Left renal cortex interstitium (tissue), 4 donors: Measurements from ENCODE around the gene PSKH1. TPM values are rescaled to one million over a fixed set of nuclear protein-coding genes. Genes with fewer than 3 reads are reported as not detected.
"Not testable (repeated sequence)": the region's sequence is repeated elsewhere in the genome, so short reads cannot be mapped to it uniquely, and the experiment has no call there.

Source experiments
- DNase-seq, 4 donors: peaks; one replicate each; pipeline ENCODE4 v3.0.0-alpha.2; 2013; ENCODE audit warnings: low read depth in 4 of 4, low spot score in 2 of 4, missing footprints in 1 of 4
- polyA plus RNA-seq, 4 donors: library from polyadenylated mRNA; unstranded; fragments of 120-200 nt; gene quantifications; one replicate each; pipeline ENCODE4 v1.2.1, GENCODE V29; 2013; ENCODE audit not compliant: insufficient read length in 4 of 4

Gene PSKH1
- polyA plus RNA-seq, 4 donors = 33.5 to 44.6 (median 40.1) TPM

- no peak for DNase-seq
These were observed 44.0 kb downstream of the PSKH1 start for GRCh38 chr16:67936880-67937605.

GRCh38 chr16:67937713-67938112 lies 44.7 kb downstream of the PSKH1 start:
- not testable (repeated sequence) for DNase-seq

- no peak for DNase-seq
These were observed 46.7 kb downstream of the PSKH1 start for GRCh38 chr16:67939507-67940445.

GRCh38 chr16:67940446-67941089 lies 47.5 kb downstream of the PSKH1 start:
- no peak for DNase-seq

GRCh38 chr16:67941469-67942199 lies 48.6 kb downstream of the PSKH1 start:
- DNase-seq = no peak

GRCh38 chr16:67942200-67942509 lies 49.1 kb downstream of the PSKH1 start:
- no peak for DNase-seq

GRCh38 chr16:67942510-67943255 lies 49.6 kb downstream of the PSKH1 start:
- DNase-seq = no peak

GRCh38 chr16:67943256-67943618 lies 50.2 kb downstream of the PSKH1 start:
- DNase-seq = no peak

GRCh38 chr16:67943619-67944504 lies 50.8 kb downstream of the PSKH1 start, which contains the start of gene LCAT:
Gene LCAT (minus strand): TSS chr16:67944120. CDS start chr16:67944101, 19 bp downstream.
- no peak for DNase-seq

- DNase-seq = no peak
These were observed 51.8 kb downstream of the PSKH1 start for GRCh38 chr16:67944690-67945391.

GRCh38 chr16:67945392-67945933 lies 52.4 kb downstream of the PSKH1 start:
- DNase-seq = no peak

GRCh38 chr16:67946128-67946569 lies 53.1 kb downstream of the PSKH1 start:
- DNase-seq = no peak

- DNase-seq = no peak
These were observed 54.0 kb downstream of the PSKH1 start for GRCh38 chr16:67946966-67947558.

- DNase-seq = no peak
These were observed 55.0 kb downstream of the PSKH1 start for GRCh38 chr16:67948015-67948414.

GRCh38 chr16:67949645-67950044 lies 56.6 kb downstream of the PSKH1 start:
- DNase-seq = no peak

- DNase-seq = no peak
These were observed 57.3 kb downstream of the PSKH1 start for GRCh38 chr16:67950335-67950843.

GRCh38 chr16:67951485-67951884 lies 58.4 kb downstream of the PSKH1 start:
- DNase-seq = no peak
